Endodermal cell (in vitro differentiated cells): ENCODE measurements around the gene ARHGAP8. TPM values are rescaled to one million over a fixed set of nuclear protein-coding genes. Genes with fewer than 3 reads are reported as not detected.

Experiments used
- DNase-seq: peaks from one replicate; pipeline ENCODE4 v3.0.0-alpha.2; 2017
- H3K27ac ChIP-seq: 2 replicates; pipeline ENCODE4 v1.5.1; 2013; ENCODE audit warnings: mild to moderate bottlenecking, low read depth, low read length, moderate library complexity
- H3K27me3 ChIP-seq: 2 replicates; pipeline ENCODE4 v1.6.1; 2013; ENCODE audit warnings: mild to moderate bottlenecking, low read length, moderate library complexity; ENCODE audit not compliant: insufficient read depth, control insufficient read depth, poor library complexity, severe bottlenecking
- H3K36me3 ChIP-seq: 2 replicates; pipeline ENCODE4 v1.7.0; 2013; ENCODE audit warnings: mild to moderate bottlenecking, low read length, moderate library complexity; ENCODE audit not compliant: control insufficient read depth, insufficient read depth
- H3K4me1 ChIP-seq: one replicate; pipeline ENCODE4 v1.7.0; 2013; ENCODE audit warnings: low read length; ENCODE audit not compliant: control insufficient read depth, insufficient read depth
- H3K4me3 ChIP-seq: 2 replicates; pipeline ENCODE4 v1.5.1; 2013; ENCODE audit warnings: mild to moderate bottlenecking, low read length, moderate library complexity
- H3K9ac ChIP-seq: 2 replicates; pipeline ENCODE4 v1.6.1; 2013; ENCODE audit warnings: mild to moderate bottlenecking, low read length, moderate library complexity; ENCODE audit not compliant: poor library complexity, severe bottlenecking; ENCODE audit errors: extremely low read depth
- H3K9me3 ChIP-seq: 2 replicates; pipeline ENCODE4 v1.6.1; 2013; ENCODE audit warnings: mild to moderate bottlenecking, low read length, moderate library complexity; ENCODE audit not compliant: control insufficient read depth
- H3K27ac Mint-ChIP-seq: 2 replicates; pipeline ENCODE4 v1.8.0; 2020; ENCODE audit warnings: mixed read lengths
- H3K27me3 Mint-ChIP-seq: 2 replicates; pipeline ENCODE4 v1.8.0; 2021; ENCODE audit warnings: mild to moderate bottlenecking, mixed read lengths; ENCODE audit not compliant: insufficient read depth
- H3K36me3 Mint-ChIP-seq: 2 replicates; pipeline ENCODE4 v1.8.0; 2020; ENCODE audit warnings: low read depth, mixed read lengths
- H3K4me1 Mint-ChIP-seq: 2 replicates; pipeline ENCODE4 v1.8.0; 2020; ENCODE audit warnings: mixed read lengths
- H3K4me3 Mint-ChIP-seq: 2 replicates; pipeline ENCODE4 v1.8.0; 2020; ENCODE audit warnings: mild to moderate bottlenecking, moderate library complexity, mixed read lengths
- H3K9me3 Mint-ChIP-seq: 2 replicates; pipeline ENCODE4 v1.8.0; 2020; ENCODE audit warnings: mild to moderate bottlenecking, mixed read lengths
- WGBS, 2 experiments: methylation state at CpG; one replicate each; pipeline versions ENCODE4 v1.1.5 to v1.1.7; 2013; ENCODE audit warnings: missing lambda C conversion rate in 2 of 2, mixed read lengths in 1 of 2; ENCODE audit not compliant: insufficient coverage in 1 of 2, insufficient read length in 1 of 2; 5-methylcytosine and 5-hydroxymethylcytosine counted together
- total RNA-seq, 2 donors: library from RNA; stranded (reverse); fragmentation: NEBNext Ultra II Directional in 1 of 2; extraction: Animal tissue kit (Norgen Biotek cat#: 25700) in 1 of 2; gene quantifications; 2 replicates in 1 of 2; 3 replicates in 1 of 2; pipeline ENCODE4 v1.2.1, GENCODE V29; 2021
- TF ChIP-seq, protein P1 (sequence below): fragments of 200-600 bp; sonication (generic); conservative IDR thresholded peaks from 2 replicates; pipeline ENCODE4 v1.5.0; 2021; ENCODE audit warnings: antibody characterized with exemption, mild to moderate bottlenecking

The ARHGAP8 gene
- total RNA-seq, 2 donors from 2014 or later, result 45.2 to 51.3 TPM

DNA sequence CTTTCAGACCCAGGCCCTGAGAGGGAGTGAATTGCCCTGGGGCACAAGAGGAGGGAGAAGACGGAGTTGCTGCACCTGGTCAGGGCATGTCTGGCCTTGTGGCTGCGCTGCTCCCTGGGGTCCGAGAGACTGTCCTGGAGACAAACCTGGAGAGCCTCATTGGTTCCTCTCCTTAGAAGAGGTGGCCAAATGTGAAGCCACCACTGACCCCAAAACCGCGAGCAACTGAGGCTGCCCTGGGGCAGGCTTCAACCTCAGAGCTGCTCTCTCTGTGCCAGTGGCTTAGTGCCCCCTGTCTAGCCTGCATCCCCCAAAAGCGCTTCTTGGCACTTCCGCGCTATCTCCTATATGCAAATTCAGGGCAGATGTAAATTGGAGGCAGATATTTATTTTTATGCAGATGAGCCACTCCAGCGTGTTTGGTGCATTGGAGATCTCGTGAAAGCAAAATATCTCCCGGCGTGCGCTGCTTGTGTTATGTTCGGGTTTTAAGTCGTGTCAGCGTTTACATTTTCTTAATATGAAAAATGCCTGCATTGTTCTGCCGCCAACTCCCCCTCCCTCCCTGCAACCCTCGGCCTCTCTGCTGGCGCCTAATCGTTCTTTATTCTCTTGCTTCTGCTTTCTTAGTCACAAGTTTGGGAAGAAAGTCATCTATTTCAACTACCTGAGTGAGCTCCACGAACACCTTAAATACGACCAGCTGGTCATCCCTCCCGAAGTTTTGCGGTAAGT, 69.5 kb downstream of the ARHGAP8 start:
- Mint-ChIP-seq H3K4me3 (no peak overlapping the region), H3K4me1 (no peaks in the 10 kb centered on the region), H3K36me3 (peaks cover 35% of the 10 kb centered on the region), H3K27ac (no peak overlapping the region), H3K9me3 (no peaks in the 10 kb centered on the region), H3K27me3 (no peaks in the 10 kb centered on the region)
- no peak overlapping the region for H3K4me3 ChIP-seq
- WGBS, 2 experiments, result 89 to 96% methylated on average over 19 to 24 of the region's 24 CpGs
- H3K9me3 ChIP-seq, result no peaks in the 10 kb centered on the region
- DNase-seq, result peak; percentile 33
- H3K27me3 ChIP-seq, result no peaks in the 10 kb centered on the region
- TF ChIP-seq, protein P1, sequence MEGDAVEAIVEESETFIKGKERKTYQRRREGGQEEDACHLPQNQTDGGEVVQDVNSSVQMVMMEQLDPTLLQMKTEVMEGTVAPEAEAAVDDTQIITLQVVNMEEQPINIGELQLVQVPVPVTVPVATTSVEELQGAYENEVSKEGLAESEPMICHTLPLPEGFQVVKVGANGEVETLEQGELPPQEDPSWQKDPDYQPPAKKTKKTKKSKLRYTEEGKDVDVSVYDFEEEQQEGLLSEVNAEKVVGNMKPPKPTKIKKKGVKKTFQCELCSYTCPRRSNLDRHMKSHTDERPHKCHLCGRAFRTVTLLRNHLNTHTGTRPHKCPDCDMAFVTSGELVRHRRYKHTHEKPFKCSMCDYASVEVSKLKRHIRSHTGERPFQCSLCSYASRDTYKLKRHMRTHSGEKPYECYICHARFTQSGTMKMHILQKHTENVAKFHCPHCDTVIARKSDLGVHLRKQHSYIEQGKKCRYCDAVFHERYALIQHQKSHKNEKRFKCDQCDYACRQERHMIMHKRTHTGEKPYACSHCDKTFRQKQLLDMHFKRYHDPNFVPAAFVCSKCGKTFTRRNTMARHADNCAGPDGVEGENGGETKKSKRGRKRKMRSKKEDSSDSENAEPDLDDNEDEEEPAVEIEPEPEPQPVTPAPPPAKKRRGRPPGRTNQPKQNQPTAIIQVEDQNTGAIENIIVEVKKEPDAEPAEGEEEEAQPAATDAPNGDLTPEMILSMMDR, result no peak
- peaks cover 15% of the 10 kb centered on the region for H3K36me3 ChIP-seq
- no peaks in the 10 kb centered on the region for H3K4me1 ChIP-seq
- no peak overlapping the region for H3K27ac ChIP-seq
- no peak overlapping the region for H3K9ac ChIP-seq

DNA sequence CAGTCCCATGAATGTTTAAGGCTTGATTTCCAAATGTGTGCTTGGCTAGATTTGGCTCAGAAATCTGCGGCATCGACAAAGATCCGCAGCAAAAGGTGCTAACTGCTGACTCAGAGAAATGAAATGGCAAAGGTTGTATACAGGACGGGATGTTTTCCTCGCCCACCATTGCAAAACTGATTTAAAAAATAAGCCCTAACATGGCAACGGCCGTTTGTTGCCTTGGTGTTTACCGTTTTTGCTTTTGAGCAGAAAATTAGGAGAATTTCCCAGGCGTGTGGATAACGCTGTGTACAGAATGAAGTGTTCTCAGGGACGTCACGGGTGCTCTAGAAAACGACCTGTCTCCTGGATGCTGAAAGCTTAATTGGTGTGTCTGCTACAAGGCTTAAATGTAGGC, 70.2 kb downstream of the ARHGAP8 start:
- 92 to 93% methylated on average over 13 of the region's 13 CpGs for WGBS, 2 experiments
- TF ChIP-seq, protein P1, result no peak
- H3K27me3 ChIP-seq, result no peaks in the 10 kb centered on the region
- H3K27me3 Mint-ChIP-seq, result no peaks in the 10 kb centered on the region
- no peak overlapping the region for H3K27ac Mint-ChIP-seq
- H3K4me1 ChIP-seq, result no peaks in the 10 kb centered on the region
- H3K9me3 ChIP-seq, result no peaks in the 10 kb centered on the region
- DNase-seq, result no peak
- no peak overlapping the region for H3K27ac ChIP-seq
- H3K9ac ChIP-seq, result no peak overlapping the region
- no peak overlapping the region for H3K4me3 Mint-ChIP-seq
- H3K9me3 Mint-ChIP-seq, result no peaks in the 10 kb centered on the region
- H3K4me3 ChIP-seq, result no peak overlapping the region
- peaks cover 15% of the 10 kb centered on the region for H3K36me3 ChIP-seq
- H3K4me1 Mint-ChIP-seq, result no peaks in the 10 kb centered on the region
- peaks cover 39% of the 10 kb centered on the region for H3K36me3 Mint-ChIP-seq

DNA sequence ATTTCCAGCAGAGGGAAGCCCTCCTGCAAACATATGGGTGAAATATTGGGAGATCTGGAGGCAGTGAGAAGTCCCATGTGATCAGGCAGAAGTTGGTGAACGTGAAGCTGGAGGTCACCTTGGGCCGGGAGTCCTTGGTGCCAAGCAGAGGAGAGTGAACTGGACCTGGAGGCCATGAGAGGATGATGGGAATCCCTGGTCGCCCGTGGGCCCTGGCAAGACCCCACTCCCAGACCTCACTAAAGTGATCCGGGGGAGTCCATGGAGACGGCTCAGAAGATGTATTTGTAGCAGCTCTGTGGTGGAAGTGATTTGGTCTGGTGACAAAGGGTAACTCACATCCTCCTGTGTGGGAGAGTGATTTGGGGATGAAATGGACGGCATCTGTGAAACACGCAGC, 71.0 kb downstream of the ARHGAP8 start:
- peak; percentile 33 for DNase-seq
- H3K9me3 ChIP-seq, result no peaks in the 10 kb centered on the region
- H3K4me1 ChIP-seq, result no peaks in the 10 kb centered on the region
- no peak overlapping the region for H3K9ac ChIP-seq
- no peak overlapping the region for H3K27ac ChIP-seq
- 87 to 98% methylated on average over 5 to 8 of the region's 8 CpGs for WGBS, 2 experiments
- no peak overlapping the region for H3K27ac Mint-ChIP-seq
- H3K36me3 Mint-ChIP-seq, result peaks cover 42% of the 10 kb centered on the region
- no peaks in the 10 kb centered on the region for H3K4me1 Mint-ChIP-seq
- H3K9me3 Mint-ChIP-seq, result no peaks in the 10 kb centered on the region
- TF ChIP-seq, protein P1, result no peak
- no peak overlapping the region for H3K4me3 ChIP-seq
- H3K27me3 Mint-ChIP-seq, result no peaks in the 10 kb centered on the region
- H3K4me3 Mint-ChIP-seq, result no peak overlapping the region
- no peaks in the 10 kb centered on the region for H3K27me3 ChIP-seq
- H3K36me3 ChIP-seq, result peaks cover 15% of the 10 kb centered on the region
